ENCODE measurements around the gene USP21.

Gene USP21

GRCh38 chr1:161172776-161173376 lies 13.6 kb downstream of the USP21 start:
- no peak for DNase-seq

- DNase-seq: no peak
These were observed 14.4 kb downstream of the USP21 start for GRCh38 chr1:161173711-161174110.

- DNase-seq: no peak
These were observed 15.6 kb downstream of the USP21 start for GRCh38 chr1:161174911-161175310.

DNA sequence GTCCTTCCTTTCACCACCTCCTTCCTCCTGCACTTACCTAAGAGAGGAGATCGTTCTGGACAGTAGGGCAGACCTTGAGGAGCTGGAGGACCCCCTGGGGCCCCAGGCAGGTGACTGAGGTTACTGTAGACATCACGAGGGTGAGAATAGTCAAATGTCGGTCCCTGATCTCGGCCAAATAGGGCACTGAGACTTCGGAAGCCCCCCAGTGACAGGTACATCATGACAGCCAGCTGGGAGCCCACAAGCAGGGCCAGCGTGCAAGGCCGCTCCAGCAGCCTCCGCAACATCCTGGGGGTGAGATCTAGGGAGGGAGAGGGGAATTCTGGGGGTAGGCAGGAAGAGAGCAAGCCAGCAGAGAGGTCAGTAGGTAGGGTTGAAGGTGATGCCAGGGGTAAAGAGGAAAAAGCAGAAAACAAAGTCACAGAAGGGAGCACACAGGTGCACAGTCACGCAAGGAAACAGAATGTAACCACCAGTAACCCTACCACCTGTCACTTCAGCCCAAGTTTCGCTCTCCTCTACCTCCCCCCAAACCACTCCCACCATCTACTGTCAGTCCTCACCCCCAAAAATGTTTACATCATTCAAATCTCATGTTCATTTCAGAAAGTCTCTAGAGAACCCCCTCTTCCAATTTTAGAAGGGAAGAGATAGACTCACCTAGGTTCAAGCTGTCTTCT lies 16.6 kb downstream of the USP21 start:
- no peak for DNase-seq

DNA sequence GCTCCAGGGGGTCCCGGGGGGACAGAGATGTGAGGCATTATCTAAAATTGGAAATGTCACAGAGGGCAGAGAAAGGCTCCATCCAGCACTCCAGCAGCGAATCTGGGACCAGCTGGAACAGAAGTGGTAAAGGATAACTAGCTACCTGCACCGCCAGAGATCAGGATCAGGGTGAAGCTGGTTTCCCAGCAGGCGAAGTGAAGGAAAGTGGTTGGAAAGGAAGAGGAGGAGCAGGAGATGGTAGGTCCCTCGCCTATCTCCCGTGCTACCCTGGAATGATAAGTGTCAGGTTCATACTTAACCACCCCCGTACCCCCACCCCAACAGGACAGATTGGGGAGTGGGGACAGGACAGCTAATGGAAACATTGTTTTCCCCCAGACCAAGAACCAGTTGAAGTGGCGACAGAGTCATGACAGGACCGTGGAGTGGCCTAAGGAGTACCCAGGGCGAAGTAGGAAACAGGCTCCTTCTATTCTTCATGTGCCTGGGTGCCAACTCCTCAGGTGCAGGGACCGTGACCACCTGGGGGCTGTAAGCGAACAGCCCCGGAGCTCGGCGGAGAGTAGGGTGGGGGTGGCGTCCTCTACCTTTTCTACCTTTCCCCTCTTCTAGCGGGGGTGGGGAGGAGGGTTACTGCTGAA lies 17.3 kb downstream of the USP21 start:
- DNase-seq: no peak

GRCh38 chr1:161177112-161177935 lies 18.0 kb downstream of the USP21 start, which contains the start of gene B4GALT3:
Gene B4GALT3, minus strand, starts transcription at chr1:161177507. Its CDS starts 1,447 bp downstream, at chr1:161176060.
- DNase-seq: peak; percentile 61

- no peak for DNase-seq
These were observed 18.6 kb downstream of the USP21 start for GRCh38 chr1:161177936-161178244.

- no peak for DNase-seq
These were observed 20.4 kb downstream of the USP21 start for GRCh38 chr1:161179698-161180097.

DNA sequence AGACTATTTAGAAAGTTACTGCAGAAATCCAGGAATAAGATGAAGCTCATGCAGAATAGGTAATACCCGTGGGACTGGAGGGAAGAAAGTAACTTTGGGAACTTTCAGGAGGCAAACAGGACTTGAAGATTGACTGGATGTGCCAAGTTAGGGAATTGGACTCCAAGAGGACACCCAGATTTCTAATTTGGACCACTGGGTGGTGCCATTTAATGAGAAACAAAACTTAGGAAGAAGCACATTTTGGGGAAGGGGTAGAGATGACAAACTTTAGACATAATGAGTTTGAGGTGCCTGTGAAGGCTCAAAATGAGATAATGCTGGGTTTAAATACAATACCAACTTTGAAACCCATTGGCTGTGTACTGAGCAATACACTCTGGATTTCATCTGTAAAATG lies 21.3 kb downstream of the USP21 start:
- no peak for DNase-seq

DNA sequence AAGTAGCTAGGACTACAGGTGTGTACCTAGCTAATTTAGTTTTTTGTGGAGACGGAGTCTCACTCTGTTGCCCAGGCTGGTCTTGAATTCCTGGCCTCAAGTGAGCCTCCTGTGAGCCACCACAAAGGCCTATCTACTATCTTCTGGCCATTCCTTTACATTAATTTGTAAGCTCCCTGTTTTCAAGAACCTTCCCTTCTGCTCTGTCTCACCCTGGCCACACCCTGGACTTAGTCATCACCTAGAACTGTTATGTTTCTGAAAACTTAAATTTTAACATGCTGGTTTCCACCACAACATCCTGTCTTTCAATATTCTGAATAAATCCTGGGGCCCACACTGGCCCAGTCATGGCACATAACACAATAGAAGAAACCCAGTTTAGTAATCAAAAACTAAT lies 22.9 kb downstream of the USP21 start:
- DNase-seq: no peak

DNA sequence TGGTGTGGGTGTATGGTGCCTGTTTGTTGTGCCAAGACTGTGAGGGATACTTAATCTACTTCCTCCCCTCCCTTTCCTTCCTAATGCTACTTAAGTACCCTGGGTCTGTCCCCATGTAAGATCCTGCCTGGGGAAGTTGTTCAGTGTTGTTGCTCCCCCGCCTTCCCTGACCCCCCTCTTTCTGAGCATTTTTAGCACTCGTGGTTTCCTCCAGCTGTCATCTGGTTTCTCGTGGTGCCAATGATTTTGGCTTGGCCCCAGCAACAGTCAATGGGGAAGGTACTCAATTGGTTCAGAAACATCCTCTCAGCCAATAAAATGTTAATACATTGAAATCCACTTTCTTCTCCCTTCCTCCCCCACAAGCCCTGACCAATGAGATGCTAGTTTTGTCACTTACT lies 26.0 kb downstream of the USP21 start:
- no peak for DNase-seq

DNA sequence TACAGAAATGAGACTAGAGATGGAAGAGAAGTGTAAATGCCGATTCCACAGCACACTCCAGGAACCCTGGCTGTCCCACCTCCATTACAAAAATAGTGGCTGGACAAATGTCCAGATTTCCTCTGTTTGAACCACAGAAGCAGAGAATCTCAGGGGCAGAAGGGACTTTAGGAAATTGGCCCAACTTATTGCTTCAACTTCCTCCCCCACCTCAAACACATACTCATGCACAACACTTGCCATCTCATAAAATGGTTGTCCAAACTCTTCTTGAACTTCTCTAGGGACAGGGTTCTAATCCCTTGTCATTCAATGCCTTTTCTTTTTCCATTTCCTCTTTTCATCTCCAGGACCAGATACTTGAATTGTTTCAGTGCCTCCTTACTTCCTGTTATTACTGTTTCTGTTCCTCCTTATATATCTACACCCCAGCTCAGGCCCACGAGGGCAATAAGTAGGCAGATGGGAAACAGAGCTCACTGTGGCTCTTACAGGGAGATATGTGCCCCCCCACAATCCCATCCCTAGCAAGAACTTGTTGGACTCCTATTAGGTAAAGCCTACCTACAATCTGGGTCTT lies 26.5 kb downstream of the USP21 start:
- no peak for DNase-seq

GRCh38 chr1:161187311-161187710 lies 28.0 kb downstream of the USP21 start:
- no peak for DNase-seq

DNA sequence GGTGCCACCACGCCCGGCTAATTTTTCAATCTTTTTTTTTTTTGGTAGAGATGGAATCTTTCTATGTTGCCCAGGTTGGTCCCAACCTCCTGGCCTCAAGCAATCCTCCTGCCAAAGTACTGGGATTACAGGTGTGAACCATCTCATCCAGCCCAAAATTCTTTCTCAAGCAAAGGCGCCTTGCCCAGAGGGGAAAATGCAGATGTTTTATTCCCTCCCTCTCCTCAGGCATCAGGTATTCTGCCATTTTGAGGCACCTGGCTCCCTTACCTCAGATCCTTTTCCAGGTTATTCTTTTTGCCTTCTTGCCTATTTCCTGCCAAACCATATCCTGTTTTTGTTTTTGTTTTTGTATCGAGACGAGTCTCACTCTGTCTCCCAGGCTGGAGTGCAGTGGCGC lies 29.1 kb downstream of the USP21 start:
- no peak for DNase-seq

DNA sequence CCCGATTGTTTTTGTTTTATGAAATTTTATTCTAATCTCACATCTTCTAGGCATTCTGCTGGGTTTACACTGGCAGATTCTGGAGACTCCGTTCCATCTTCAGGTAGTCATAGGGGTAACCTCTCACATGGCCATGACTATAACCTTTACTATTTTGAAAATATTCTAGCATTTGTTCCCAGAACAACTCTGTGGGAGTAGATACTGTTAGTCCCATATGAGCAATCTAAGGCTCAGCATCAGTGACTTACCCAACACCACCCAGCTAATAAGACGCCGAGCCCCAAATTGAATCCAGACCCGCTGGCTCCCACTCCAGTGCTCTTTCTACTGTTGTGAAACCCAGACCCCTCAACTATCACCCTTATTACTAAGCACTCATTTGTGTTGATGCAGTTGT lies 29.7 kb downstream of the USP21 start:
- no peak for DNase-seq

GRCh38 chr1:161190962-161191521 lies 31.7 kb downstream of the USP21 start:
- no peak for DNase-seq

DNA sequence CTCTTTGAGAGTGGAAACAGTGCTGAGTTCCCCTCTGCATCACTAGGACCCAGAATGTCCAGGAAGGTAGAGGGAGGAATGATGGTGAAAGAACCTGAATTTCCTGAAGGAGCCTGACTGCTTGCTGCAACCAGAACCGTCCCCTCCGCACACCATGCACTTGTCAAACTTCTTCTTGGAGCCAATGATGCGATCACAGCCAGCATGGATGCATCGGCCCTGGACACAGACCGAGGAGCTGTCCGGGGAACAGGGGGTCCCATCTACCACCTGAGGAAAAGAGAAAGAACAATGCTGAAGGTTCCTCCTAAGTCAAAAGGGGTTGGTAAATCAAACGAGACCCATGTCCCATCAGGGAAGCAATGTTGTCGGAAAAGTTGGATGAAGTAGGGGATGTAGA lies 32.7 kb downstream of the USP21 start:
- DNase-seq: no peak

DNA sequence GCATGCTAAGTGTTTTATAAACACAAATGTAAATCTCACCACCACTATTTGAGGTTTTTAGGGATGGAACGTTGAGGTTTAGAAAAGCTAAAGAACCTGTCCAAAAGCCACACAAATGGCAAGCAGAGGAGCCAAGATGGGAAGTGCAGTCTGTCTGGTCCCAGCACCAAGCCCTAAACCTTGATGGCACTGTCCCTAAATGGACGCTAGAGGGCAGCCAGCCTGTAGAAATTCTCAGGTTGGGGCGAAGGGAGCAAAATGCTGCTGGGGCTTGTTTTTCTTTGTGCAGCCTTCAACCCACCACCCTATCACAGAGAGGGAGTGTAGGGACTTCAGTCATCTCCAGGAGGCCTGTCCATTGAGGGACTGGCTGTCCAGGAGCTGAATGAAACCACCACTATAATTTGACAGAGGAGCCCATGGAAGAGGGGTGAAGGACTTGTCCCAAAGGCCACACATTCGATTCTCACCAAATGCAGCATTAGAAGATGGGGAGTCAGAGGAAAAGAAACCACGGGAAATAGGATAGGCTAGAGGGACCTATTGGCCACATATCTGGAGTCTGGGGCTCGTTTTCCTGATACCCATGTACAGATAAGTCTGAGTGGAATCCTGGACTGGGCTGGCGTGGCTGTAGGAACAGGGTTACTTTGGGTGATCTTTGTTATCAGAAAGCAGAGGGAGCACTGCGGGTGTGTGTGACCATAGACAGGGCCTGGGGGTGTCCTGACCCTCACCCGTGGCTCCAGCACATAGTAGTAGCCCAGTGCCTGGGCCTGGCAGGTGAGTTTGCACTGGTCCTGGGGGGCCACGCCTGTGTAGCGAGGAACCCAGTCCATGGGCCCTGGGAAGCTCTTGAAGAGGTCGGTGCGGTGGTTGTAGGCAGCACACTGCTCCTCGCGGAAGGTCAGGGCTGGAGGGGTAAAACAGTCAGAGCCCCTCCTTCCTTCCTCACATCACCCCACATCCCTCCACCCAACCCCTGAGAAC lies 33.5 kb downstream of the USP21 start:
- no peak for DNase-seq

DNA sequence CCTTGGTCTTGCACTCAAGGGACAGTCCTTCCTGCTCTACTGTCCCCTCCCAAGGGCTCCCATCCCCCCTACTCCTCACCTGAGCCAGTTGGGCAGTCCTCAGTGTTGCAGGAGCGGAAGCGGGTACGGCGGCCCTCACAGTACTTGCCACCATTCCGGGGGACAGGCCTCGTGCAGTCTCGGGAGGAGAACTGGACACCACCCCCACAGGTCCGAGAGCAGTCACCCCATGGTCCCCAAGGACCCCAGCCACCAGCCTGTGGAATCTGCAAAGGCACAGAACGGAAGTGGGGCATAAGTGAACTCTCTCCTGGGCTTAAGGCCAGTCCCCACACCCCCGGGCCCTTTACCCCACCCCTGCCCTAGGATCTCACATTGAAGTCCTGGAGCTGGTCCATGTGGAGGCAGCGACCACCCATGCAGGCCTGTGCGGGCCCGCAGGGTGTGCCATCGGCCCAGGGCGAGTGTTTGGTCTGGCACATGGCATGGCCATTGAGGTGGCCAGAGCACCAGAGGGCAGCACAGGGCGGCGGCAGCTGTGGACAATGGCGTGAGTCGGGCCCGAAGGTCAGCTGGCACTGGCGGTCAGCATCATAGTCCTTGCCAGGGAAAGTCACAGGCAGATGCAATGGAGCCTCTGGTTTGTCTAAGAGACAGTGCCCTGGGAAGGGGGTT lies 34.4 kb downstream of the USP21 start:
- no peak for DNase-seq

DNA sequence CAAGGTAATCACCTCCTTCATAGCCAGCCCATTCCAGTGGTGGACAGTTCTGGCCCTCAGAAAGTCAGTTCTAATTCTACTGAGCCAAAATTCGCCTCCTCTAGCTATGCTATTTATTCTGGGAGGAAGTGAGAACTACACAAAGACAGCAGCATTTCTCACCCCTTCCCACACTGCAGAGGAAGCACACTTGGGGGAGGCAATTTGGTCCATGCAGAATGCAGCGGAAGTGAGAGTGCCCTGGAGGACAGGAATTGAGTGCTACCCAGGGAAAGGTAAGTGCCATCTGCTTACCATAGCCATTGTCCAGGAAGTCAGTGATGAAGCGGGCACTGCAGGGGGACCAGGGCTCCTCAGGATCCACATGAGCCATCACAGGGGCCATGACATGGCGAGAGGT lies 35.9 kb downstream of the USP21 start:
- no peak for DNase-seq

DNA sequence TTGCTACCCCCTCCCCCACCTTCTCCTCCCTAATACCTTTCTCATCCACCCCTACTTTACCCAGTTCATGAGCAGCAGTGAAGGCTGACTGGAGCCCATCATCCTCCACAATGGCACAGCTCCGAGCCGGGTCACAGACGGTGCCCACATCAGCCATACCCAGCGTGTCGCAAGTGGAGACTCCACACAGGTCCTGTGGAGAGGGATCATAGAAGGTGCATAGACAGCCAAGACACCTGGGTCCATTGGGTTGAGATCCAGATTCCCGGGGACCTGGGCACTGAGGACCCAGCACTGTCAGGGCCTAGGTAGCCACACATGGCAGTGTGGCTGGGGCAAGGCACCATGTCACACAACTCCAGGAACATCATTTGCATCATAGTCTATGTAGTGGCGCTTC lies 36.8 kb downstream of the USP21 start:
- DNase-seq: no peak
